Measurements from ENCODE around the gene SKIDA1. TPM values are rescaled to one million over a fixed set of nuclear protein-coding genes. Genes with fewer than 3 reads are reported as not detected.
"Not testable (repeated sequence)": the region's sequence is repeated elsewhere in the genome, so short reads cannot be mapped to it uniquely, and the experiment has no call there.

The SKIDA1 gene
- total RNA-seq, 1 experiment from 2014 or later = 9.4 TPM

DNA sequence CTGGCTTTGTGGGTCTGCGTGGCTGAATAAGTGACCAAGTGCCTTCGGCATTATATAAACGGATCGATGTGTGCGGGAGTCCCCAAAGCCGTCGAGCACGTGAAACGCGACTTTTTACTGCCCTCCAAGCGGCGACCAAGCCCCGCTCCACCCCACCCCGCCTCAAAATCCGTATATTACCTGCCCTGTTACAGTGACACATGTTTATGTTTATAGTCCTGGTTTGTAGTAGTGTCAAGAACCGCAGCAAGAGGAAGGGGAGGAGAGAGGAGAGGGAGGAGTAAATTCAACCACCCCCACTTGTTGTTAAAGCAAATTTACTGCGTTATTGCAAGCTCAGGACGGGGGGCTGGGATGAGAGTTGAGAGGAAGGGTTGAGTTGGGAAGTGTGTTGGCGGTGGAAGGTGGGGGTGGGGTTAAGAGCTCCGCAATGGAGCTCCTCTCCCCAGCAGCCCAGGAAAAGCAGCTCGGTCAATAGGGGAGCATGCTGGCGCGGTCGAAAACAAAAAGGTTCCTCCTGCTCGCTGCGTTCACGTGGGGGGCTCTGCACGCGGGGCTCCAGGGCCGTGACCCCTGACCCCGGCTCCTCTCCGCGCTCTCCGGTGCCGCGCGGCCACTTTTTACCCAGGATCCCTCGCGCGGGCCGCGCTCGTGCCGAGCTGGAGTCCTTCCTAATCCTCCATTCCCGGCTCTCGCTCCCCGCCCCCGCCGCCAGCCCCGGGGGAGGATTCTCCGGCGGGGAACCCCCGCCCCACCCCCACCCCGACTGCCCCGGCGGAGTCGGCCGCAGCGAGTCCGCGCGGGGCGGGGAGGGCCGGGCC lies at the start of gene SKIDA1 (continued):
- no peak; the same call in 1 of the 2 replicates for TF ChIP-seq TP53 (CRISPR knock-in tag; IDR thresholded peaks at IDR 0.05)
- TF ChIP-seq, protein P1, sequence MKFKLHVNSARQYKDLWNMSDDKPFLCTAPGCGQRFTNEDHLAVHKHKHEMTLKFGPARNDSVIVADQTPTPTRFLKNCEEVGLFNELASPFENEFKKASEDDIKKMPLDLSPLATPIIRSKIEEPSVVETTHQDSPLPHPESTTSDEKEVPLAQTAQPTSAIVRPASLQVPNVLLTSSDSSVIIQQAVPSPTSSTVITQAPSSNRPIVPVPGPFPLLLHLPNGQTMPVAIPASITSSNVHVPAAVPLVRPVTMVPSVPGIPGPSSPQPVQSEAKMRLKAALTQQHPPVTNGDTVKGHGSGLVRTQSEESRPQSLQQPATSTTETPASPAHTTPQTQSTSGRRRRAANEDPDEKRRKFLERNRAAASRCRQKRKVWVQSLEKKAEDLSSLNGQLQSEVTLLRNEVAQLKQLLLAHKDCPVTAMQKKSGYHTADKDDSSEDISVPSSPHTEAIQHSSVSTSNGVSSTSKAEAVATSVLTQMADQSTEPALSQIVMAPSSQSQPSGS (CRISPR knock-in tag; IDR thresholded peaks at IDR 0.05; ENCODE audit: borderline replicate concordance, low read depth) = no peak
- TF ChIP-seq NR1H2 (CRISPR knock-in tag; IDR thresholded peaks at IDR 0.05) = no peak
- no peak for TF ChIP-seq TEAD4 (CRISPR knock-in tag; IDR thresholded peaks at IDR 0.05)
- no peak; the same call in 1 of the 2 replicates for TF ChIP-seq USF1 (CRISPR knock-in tag; IDR thresholded peaks at IDR 0.05)
- TF ChIP-seq, protein P2, sequence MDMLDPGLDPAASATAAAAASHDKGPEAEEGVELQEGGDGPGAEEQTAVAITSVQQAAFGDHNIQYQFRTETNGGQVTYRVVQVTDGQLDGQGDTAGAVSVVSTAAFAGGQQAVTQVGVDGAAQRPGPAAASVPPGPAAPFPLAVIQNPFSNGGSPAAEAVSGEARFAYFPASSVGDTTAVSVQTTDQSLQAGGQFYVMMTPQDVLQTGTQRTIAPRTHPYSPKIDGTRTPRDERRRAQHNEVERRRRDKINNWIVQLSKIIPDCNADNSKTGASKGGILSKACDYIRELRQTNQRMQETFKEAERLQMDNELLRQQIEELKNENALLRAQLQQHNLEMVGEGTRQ (CRISPR knock-in tag; IDR thresholded peaks at IDR 0.05) = peak; percentile 50
- peak; percentile 82; the same call in 1 of the 2 replicates for TF ChIP-seq E2F5 (CRISPR knock-in tag; IDR thresholded peaks at IDR 0.05)
- no peak for TF ChIP-seq GRHL2 (CRISPR knock-in tag; IDR thresholded peaks at IDR 0.05; ENCODE audit: insufficient replicate concordance, severe bottlenecking)
- no peak for TF ChIP-seq IRF2 (CRISPR knock-in tag; IDR thresholded peaks at IDR 0.05; ENCODE audit: borderline replicate concordance, low read depth)
- TF ChIP-seq ZNF396 (CRISPR knock-in tag; IDR thresholded peaks at IDR 0.05; ENCODE audit: borderline replicate concordance) = no peak
- TF ChIP-seq NFYB (CRISPR knock-in tag; conservative IDR thresholded peaks at IDR 0.05; ENCODE audit: low read depth) = no peak
- TF ChIP-seq ERG (CRISPR knock-in tag; IDR thresholded peaks at IDR 0.05) = 0 out of 2 replicates have a peak, but pooled peaks have one; percentile 65
- TF ChIP-seq SMAD4 (CRISPR knock-in tag; IDR thresholded peaks at IDR 0.05) = no peak

- CTCF ChIA-PET; DNase-seq (ENCODE audit: low spot score); H3K9me3 Mint-ChIP-seq; H3K4me3 Mint-ChIP-seq; ATAC-seq; H3K27me3 Mint-ChIP-seq (ENCODE audit: low read depth); POLR2A ChIA-PET: not testable (repeated sequence)
- Mint-ChIP-seq H3K27ac (peak overlapping the region; percentile 19; the same call in 1 of the 2 replicates), H3K36me3 (peaks cover 14% of the 10 kb centered on the region), H3K4me1 (peaks cover 26% of the 10 kb centered on the region)
Observed at GRCh38 chr10:21574514-21574913, 49.0 kb upstream of the SKIDA1 start.

GRCh38 chr10:21572578-21572977 lies 47.1 kb upstream of the SKIDA1 start:
- H3K4me3 Mint-ChIP-seq = no peak overlapping the region
- no peaks in the 10 kb centered on the region for H3K9me3 Mint-ChIP-seq
- H3K27me3 Mint-ChIP-seq (ENCODE audit: low read depth) = no peaks in the 10 kb centered on the region
- peaks cover 14% of the 10 kb centered on the region for H3K36me3 Mint-ChIP-seq
- H3K4me1 Mint-ChIP-seq = peaks cover 29% of the 10 kb centered on the region
- ChIA-PET CTCF (interaction anchor here (0.9 kb wide), 1 partner anchor 77 kb away, joined by 3 read pairs; no protein-coding TSS in a partner anchor), POLR2A (no interaction called here)
- peak overlapping the region; percentile 54; the same call in 1 of the 2 replicates for H3K27ac Mint-ChIP-seq
- ATAC-seq (no peak), DNase-seq (ENCODE audit: low spot score) (no peak)
- TF ChIP-seq ZNF423 (CRISPR knock-in tag; IDR thresholded peaks at IDR 0.05) = no peak
- no peak for TF ChIP-seq MLX (CRISPR knock-in tag; IDR thresholded peaks at IDR 0.05)
- TF ChIP-seq, protein P3, sequence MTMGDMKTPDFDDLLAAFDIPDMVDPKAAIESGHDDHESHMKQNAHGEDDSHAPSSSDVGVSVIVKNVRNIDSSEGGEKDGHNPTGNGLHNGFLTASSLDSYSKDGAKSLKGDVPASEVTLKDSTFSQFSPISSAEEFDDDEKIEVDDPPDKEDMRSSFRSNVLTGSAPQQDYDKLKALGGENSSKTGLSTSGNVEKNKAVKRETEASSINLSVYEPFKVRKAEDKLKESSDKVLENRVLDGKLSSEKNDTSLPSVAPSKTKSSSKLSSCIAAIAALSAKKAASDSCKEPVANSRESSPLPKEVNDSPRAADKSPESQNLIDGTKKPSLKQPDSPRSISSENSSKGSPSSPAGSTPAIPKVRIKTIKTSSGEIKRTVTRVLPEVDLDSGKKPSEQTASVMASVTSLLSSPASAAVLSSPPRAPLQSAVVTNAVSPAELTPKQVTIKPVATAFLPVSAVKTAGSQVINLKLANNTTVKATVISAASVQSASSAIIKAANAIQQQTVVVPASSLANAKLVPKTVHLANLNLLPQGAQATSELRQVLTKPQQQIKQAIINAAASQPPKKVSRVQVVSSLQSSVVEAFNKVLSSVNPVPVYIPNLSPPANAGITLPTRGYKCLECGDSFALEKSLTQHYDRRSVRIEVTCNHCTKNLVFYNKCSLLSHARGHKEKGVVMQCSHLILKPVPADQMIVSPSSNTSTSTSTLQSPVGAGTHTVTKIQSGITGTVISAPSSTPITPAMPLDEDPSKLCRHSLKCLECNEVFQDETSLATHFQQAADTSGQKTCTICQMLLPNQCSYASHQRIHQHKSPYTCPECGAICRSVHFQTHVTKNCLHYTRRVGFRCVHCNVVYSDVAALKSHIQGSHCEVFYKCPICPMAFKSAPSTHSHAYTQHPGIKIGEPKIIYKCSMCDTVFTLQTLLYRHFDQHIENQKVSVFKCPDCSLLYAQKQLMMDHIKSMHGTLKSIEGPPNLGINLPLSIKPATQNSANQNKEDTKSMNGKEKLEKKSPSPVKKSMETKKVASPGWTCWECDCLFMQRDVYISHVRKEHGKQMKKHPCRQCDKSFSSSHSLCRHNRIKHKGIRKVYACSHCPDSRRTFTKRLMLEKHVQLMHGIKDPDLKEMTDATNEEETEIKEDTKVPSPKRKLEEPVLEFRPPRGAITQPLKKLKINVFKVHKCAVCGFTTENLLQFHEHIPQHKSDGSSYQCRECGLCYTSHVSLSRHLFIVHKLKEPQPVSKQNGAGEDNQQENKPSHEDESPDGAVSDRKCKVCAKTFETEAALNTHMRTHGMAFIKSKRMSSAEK (CRISPR knock-in tag; IDR thresholded peaks at IDR 0.05; ENCODE audit: borderline replicate concordance) = no peak
- no peak for TF ChIP-seq OVOL2 (CRISPR knock-in tag; IDR thresholded peaks at IDR 0.05; ENCODE audit: borderline replicate concordance)
- no peak for TF ChIP-seq NR3C1 (CRISPR knock-in tag; conservative IDR thresholded peaks at IDR 0.05; ENCODE audit: low read depth)
- no peak for TF ChIP-seq ZNF671 (CRISPR knock-in tag; IDR thresholded peaks at IDR 0.05)
- no peak for TF ChIP-seq EMX1 (CRISPR knock-in tag; IDR thresholded peaks at IDR 0.05)
- no peak for TF ChIP-seq USF1 (CRISPR knock-in tag; IDR thresholded peaks at IDR 0.05)
